Activated CD4-positive, alpha-beta T cell treated with anti-CD3 and anti-CD28 coated beads, Interleukin-2, Interleukin-6, amounts not matched to agents 100 ng/mL and 50 ng/mL, durations not matched to agents 16 hours and 8 hours (primary cell): ENCODE data around the gene GPR61.
A peak's percentile ranks its signal among the peaks of the same experiment; 100 is the strongest.

ENCODE experiments used
- DNase-seq: peaks from one replicate; pipeline ENCODE4 v3.0.0-alpha.2; 2020

Gene GPR61

DNA sequence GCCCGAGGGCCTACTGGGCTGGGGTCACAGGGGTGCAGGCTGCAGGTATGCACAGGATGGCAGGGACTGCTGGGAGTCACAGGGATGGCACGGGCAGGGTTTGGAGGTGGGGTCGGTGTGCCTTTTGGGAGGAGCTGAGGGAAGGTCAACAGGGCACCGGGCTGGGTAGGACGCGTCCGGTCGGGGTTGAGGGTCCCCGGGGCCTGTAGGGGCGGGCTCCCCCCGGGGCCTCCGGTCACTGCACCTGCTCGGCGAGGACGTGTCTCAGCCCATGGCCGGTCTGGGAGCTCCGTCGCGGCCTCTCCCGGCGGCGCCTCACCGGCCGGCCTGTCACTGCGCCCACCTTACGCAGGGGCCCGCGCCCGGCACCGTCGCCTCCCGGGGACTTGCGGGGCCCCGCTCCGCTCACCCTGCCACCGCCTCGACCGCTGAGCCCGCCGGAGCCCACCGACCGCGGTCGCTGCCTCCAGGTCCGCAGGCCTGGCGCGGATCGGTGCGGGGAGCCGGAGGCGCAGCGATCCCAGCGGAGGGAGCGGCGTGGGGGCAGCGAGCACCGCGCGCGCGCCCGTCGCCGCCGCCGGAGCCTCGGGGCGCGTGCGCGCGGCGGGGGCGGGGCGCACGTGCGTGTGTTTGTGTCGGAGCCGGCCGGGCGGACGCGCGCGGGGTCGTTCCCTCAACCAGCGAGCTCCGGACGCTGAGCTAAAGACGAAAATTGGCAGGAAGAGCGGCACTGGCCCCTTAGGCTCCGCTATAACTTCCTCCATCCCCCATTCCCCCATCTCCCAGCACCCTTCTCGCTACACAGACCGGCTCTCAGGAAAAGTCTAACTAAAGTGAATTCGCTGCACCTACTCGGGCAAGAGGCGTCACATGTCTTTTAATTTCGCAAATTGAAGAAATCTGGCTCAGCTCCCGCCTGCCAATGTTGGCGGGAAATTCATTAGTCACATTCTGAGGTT is 30.2 kb upstream of the GPR61 start, which contains the start of gene AMIGO1:
TSS of gene AMIGO1 (minus strand) at position 552 of the 959 bp plus-strand sequence. CDS start 815 bp downstream, outside the sequence.
- peak; percentile 56 for DNase-seq

DNA sequence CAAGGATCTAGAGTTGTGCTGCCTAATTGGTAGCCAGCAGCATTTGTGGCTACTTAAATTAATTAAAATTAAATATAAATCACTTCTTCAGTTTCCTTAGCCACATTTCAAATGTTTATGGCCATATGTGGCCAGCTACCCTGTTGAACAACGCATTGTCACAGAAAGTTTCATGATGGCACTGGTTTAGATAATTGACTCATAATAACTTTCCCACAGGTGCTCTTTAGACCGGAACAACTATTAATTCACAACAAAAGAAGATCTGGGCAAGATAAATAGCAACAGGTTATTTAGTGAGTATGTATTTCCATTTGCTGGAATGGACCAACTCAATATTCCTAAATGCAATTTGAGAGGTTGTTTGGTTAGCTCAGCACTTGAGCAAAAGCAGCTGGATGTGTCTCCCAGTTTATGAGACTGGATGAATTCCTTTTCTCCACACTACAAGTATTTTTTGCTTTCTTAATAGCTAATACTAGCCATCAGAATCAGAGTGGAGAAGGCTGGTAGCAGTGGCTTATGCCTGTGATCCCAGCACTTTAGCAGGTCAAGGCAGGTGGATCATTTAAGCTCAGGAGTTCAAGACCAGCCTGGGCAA is 26.5 kb upstream of the GPR61 start:
- no peak for DNase-seq

GRCh38 chr1:109514846-109515245 is 24.8 kb upstream of the GPR61 start:
- DNase-seq = no peak

- no peak for DNase-seq
Measured at GRCh38 chr1:109516872-109517271, 22.8 kb upstream of the GPR61 start.

GRCh38 chr1:109517337-109517736 is 22.3 kb upstream of the GPR61 start:
- no peak for DNase-seq

- DNase-seq = no peak
Measured at GRCh38 chr1:109521002-109521951, 18.4 kb upstream of the GPR61 start.

DNA sequence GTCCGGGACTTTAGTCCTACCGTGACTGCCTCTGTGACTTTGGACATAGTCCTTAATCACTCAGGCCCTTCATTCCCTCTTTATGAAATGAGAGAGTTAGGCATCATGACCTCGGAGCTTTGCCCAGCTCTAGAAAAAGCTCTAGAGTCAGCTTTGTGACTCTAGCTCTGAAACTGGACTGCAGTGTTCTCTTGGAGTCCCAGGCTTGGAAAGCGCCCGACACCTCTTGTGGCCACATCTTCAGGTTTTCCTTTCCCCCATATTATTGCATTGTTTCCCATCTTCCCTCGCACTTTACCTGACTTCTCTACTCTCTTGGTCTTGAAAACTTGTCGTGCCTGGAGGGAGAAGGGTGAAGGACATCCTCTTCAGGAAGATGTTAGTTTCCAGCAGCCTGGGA is 17.6 kb upstream of the GPR61 start:
- DNase-seq = no peak

GRCh38 chr1:109523706-109524105 is 16.0 kb upstream of the GPR61 start:
- no peak for DNase-seq

- no peak for DNase-seq
Measured at GRCh38 chr1:109527098-109527811, 12.4 kb upstream of the GPR61 start.

GRCh38 chr1:109527846-109528695 is 11.6 kb upstream of the GPR61 start:
- no peak for DNase-seq

DNA sequence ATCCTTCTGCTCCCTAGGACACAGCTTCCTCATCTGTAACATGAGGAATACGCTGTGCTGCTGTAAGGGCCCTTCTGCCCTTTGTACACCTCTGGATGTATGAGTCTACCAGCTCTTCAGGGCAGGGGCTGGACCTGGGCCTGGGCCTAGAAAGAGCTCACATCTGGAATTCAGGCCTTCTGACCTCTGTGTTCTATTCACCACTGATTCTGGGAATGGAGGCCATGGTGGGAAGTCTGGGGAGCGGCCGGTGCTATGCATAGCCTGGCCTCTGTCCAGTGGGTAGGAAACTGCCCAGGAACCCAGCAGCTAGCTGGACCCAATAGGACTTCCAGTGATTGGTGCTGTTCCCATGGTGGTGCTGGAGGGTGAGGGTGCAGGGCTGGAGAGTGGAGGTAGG is 11.0 kb upstream of the GPR61 start:
- no peak for DNase-seq

DNA sequence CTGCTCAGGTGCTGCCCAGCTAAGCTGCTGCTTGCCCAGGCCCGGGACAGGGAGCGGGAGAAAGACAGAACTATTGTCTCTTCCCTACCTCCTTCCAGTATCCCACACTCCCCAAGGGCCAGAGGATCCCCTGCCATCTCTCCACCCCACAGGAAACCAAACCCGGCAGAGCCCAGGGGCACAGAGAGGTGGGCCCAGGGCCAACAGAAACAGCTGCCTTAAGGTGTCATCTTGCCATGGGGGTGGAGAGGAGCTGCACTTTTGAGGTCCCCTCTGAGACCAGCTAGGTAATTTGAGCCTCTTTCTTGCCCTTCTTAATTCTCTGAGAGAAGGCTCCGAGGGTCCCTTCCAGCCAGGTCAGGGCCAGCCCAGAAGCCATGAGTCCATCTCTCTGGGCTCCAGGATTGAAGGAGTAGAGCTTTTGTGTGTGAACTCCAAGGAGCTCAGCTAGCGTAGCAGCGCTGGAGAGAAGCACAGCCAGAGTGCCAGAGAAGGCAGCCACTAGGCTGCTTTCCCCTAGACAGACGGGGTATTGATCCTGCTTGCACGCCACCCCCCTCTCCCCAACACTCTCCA is 9.7 kb upstream of the GPR61 start:
- no peak for DNase-seq

DNA sequence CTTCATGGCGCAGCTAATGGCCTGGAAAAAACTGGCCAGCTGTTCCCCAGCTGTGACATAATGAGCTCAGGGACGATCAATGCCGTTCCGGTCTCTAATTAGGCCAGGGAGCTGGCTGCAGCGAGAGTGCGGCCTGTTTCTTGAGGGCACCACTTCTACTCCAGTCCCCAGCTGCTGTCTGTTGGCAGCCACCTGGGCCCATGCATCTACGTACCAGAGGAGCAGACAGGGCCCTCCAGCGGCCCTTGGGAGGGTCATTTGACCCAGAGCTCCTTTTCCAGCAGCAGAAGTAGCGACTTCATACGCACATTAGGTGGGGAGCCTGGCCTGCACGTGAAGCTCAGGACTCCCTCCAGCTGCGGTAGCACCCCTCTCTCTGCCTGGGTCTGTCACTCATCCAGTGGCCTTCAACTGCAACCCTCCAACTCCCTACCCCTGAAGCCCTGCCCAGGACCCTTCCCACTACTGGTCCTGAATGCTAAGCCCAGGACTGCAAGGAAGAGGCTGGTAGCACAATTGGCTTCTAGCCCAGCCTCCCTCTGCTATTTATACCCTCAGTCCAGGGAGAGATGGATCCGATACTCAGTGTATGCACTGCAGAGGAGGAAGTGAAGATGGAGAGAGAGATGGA is 9.1 kb upstream of the GPR61 start:
- DNase-seq = no peak

DNA sequence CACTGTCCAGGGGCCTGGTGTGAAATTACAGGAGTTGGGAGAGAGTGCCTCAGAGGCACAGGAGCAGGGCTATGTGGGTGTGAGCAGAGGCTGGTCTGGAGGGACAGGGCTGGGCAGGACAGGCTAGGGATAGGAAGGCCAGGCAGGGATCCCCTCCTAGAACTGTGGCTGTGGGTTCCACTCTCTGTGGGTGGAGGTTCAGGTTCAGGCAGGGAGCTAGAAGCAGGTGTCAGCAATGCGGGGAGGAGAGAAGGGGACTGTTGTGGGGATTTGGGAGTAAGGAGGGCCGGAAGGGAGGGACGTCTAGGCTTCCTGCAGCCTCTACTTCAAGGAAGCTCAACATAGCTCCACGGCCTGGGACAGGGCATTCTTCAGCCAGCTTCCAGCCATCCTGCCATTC is 8.3 kb upstream of the GPR61 start:
- no peak for DNase-seq

- DNase-seq = no peak
Measured at GRCh38 chr1:109531826-109532364, 7.8 kb upstream of the GPR61 start.

- DNase-seq = peak; percentile 93
Measured at GRCh38 chr1:109532365-109533136, 7.1 kb upstream of the GPR61 start.

- no peak for DNase-seq
Measured at GRCh38 chr1:109534307-109534858, 5.3 kb upstream of the GPR61 start.

DNA sequence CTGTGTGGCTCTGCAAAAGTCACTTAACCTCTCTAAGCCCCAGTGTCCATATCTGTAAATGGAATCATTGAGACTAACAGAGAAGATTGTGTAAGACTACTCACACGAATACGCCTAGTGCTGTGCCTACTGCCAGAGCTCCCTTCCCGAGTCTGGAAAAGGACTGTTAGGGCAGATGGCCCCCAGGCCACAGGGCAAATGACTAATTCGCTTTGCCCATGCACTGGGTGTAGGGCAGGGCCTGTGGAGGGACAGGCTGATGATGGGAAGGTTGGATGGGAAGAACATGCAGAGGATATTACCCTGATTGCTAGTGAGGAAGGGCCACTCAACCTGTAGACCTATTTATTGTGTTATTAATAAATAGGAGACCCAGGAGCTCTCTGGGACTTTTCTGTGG is 4.2 kb upstream of the GPR61 start:
- no peak for DNase-seq

DNA sequence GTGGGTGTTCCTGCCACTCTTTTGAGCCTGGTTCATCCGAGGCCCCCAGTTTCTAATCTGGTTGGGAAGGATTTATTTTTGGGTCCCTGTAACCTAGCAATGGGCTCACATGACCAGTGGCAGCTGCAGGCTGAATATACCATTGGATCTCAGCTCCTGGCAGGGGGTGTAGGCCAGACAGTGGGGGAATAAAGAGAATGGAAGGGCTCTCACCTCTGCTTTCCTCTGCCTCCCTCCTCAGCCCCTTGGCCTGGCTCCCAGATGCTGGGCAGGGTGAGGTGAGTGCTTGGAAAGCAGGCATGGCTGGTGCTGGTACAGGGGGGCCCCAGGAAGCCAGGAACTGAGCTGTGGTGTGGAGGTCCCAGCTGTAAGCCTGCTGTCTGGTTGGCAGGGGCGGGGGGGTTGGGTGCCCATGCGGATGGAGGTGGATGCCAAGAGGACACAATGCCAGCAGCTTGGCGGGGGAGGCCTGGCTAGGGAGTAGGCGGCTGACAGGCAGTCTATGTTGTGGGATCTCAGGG is 3.6 kb upstream of the GPR61 start:
- DNase-seq = no peak
